ENCODE measurements around the gene HNRNPUL2. TPM values are rescaled to one million over a fixed set of nuclear protein-coding genes. Genes with fewer than 3 reads are reported as not detected.

The HNRNPUL2 gene
- total and polyA plus RNA-seq, 3 donors from 2014 or later: 31.8 to 42.9 (median 42.5) TPM

GRCh38 chr11:62680825-62681240, 46.4 kb downstream of the HNRNPUL2 start:
- Histone ChIP-seq H3K4me3 (no peak overlapping the region), H3K36me3 (ENCODE audit: low read depth, missing control alignments) (no peaks in the 10 kb centered on the region), H3K9me3 (no peaks in the 10 kb centered on the region), H3K27me3 (no peaks in the 10 kb centered on the region), H3K4me1 (peaks cover 20% of the 10 kb centered on the region), H3K27ac (peak overlapping the region in 1 of 2 donors; percentile 25)
- DNase-seq: peak; percentile 78
- WGBS, 2 donors: 60 to 64% methylated on average over 4 of the region's 4 CpGs
- TF ChIP-seq POLR2A (IDR thresholded peaks at IDR 0.05): no peak
- TF ChIP-seq CTCF (IDR thresholded peaks at IDR 0.05): peak; percentile 58 to 67 (median 65)
- intact Hi-C loops (cut with DNase I; ENCODE audit: low total_unique reads): no loop called here

DNA sequence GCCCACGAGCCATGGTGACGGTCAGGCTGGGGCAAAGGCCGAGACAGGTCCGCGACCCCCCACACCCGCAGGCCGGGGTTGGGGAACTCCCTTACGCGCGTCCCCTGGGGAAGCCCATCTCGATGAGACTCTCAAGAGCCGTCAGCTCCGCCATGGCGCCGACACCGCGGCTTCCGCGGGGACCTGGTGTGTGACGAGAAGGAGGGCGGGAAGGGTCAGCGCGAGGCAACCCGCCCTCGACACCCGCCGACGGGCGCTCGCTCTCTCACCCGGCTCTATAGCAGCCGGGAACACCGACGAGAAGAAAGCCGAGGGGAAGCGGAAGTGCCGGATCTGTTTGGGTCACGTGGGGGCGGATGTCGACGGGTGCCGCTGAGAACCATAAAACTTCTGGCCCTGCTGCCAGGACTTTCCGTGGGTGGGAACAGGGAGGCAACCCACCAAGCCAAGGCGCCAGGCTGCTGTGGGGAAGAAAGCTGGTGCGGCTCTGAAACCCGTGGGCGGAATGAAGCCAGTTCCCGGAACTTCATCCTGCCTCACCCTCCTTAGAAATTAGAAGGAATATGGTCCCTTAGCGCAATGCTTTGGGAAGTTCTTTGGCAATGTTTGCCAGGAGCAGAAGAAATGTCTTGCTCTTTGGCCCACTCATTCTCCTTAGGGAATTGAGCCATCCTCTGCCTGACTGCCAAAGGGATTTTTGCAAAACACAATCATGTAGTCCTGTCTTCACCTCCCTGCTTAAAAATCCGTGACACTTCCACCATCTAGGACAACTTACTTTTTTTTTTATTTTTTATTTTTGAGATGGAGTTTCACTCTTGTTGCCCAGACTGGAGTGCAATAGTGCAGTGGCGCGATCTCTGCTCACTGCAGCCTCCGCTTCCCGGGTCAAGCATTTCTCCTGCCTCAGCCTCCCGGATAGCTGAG, 48.2 kb downstream of the HNRNPUL2 start, which contains the start of gene UBXN1:
Gene UBXN1 (minus strand): TSS at position 304 of the 927 bp plus-strand sequence. CDS start 150 bp downstream, at position 154.
- intact Hi-C loops (cut with DNase I; ENCODE audit: low total_unique reads): loop anchor here (10.0 kb wide), 1 partner anchor 284 kb away; no protein-coding TSS in a partner anchor
- Histone ChIP-seq H3K9me3 (no peaks in the 10 kb centered on the region), H3K4me3 (peak within 1 kb of the TSS; percentile 74 to 94), H3K27ac (peak within 1 kb of the TSS; percentile 74 to 87), H3K36me3 (ENCODE audit: low read depth, missing control alignments) (no peaks in the 10 kb centered on the region), H3K27me3 (no peaks in the 10 kb centered on the region), H3K4me1 (peaks cover 20% of the 10 kb centered on the region)
- TF ChIP-seq POLR2A (IDR thresholded peaks at IDR 0.05): no peak
- peak in 1 of 3 experiments; percentile 44 for TF ChIP-seq CTCF (IDR thresholded peaks at IDR 0.05)
- peak; percentile 95 for DNase-seq
- WGBS, 2 donors: 2 to 3% methylated on average over 44 to 53 of the region's 55 CpGs

DNA sequence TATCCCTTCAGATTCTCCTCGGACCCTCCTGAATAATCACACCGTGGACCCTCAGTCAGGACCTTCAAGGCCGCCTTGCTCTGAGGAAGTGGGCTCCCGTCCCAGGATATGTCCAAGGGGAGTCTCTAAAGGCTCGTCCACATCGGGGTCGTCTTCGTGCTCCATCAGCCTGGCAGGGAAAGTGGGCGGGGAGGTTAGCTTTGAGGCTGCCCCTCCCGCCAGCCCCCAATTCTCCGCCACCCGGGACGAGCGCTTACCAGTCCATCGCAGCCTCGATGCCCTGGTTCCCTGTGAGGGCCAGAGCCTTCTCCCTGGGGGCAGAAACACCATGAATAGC, 48.9 kb downstream of the HNRNPUL2 start:
- WGBS, 2 donors: 0 to 4% methylated on average over 9 to 14 of the region's 16 CpGs
- intact Hi-C loops (cut with DNase I; ENCODE audit: low total_unique reads): loop anchor here (10.0 kb wide), 1 partner anchor 284 kb away; no protein-coding TSS in a partner anchor
- TF ChIP-seq POLR2A (IDR thresholded peaks at IDR 0.05): no peak
- no peak for TF ChIP-seq CTCF (IDR thresholded peaks at IDR 0.05)

DNA sequence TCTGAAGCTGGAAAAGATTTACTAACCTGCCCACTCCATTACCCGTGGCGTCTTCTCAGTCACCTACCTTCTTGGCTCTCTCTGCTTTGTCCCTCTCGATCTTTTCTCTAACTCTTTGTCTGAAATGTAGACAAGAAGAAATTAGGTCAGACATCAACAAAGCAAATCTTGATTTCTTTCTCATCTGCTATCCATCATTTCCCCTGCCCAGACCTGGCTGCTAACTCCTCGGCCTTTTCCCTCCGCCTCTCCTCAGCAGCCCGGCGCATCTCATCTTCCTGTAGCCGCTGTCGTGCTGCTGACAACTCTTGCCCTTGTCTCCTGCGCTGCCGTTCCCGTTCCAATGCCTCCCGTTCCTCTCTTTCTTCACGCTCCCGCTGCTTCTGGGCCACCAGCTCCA, 49.5 kb downstream of the HNRNPUL2 start:
- peaks cover 21% of the 10 kb centered on the region for H3K4me1 ChIP-seq
- H3K27ac ChIP-seq: peak overlapping the region in 1 of 2 donors; percentile 74
- H3K4me3 ChIP-seq: peak overlapping the region; percentile 74 to 94
- intact Hi-C loops (cut with DNase I; ENCODE audit: low total_unique reads): loop anchor here (10.0 kb wide), 1 partner anchor 283 kb away; no protein-coding TSS in a partner anchor
- WGBS, 2 donors: 52 to 56% methylated on average over 15 of the region's 15 CpGs
- TF ChIP-seq POLR2A (IDR thresholded peaks at IDR 0.05): no peak
- no peak for TF ChIP-seq CTCF (IDR thresholded peaks at IDR 0.05)
- no peaks in the 10 kb centered on the region for H3K9me3 ChIP-seq
- DNase-seq: no peak
- H3K27me3 ChIP-seq: no peaks in the 10 kb centered on the region
- H3K36me3 ChIP-seq (ENCODE audit: low read depth, missing control alignments): no peaks in the 10 kb centered on the region

More for the DNA sequence above, 48.9 kb downstream of the HNRNPUL2 start:
- peaks cover 20% of the 10 kb centered on the region for H3K4me1 ChIP-seq
- DNase-seq: no peak
- peak overlapping the region; percentile 74 to 87 for H3K27ac ChIP-seq
- no peaks in the 10 kb centered on the region for H3K27me3 ChIP-seq
- peak overlapping the region; percentile 74 to 94 for H3K4me3 ChIP-seq
- H3K36me3 ChIP-seq (ENCODE audit: low read depth, missing control alignments): no peaks in the 10 kb centered on the region
- H3K9me3 ChIP-seq: no peaks in the 10 kb centered on the region

Data from testis (tissue), 3 donors.